ENCODE data around the gene ZBED2. TPM values are rescaled to one million over a fixed set of nuclear protein-coding genes. Genes with fewer than 3 reads are reported as not detected.

Gene ZBED2
- total RNA-seq, 1 donor from 2014 or later = 8.2 TPM

DNA sequence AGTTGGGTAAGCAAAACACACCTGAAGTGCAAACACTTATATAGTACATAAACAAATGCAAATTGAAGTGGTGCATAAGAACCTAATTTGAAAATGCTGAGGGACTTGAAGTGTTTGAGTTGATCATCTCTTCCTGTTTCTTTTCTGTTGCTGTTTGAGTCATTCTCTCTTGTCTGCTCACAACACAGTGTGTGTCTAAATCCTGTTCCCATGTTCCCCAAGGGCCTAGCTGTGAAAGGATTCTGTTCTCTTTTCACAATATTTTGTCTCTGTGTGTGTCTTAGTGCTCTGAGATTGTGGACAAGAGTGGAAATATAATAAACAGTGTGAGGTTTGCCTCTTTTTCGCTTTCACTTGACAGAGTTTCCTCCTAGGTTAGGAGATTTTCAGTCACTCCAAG is 47.1 kb downstream of the ZBED2 start:
- DNase-seq (ENCODE audit: low read depth) = peak; percentile 67
- Histone ChIP-seq H3K36me3 (ENCODE audit: control insufficient read depth, insufficient read depth, low read length) (no peaks in the 10 kb centered on the region), H3K4me3 (ENCODE audit: low read depth, low read length) (no peak overlapping the region), H3K27me3 (ENCODE audit: control insufficient read depth, insufficient read depth, low read length) (no peaks in the 10 kb centered on the region)
- no peak for FAIRE-seq
- TF ChIP-seq, protein P1, sequence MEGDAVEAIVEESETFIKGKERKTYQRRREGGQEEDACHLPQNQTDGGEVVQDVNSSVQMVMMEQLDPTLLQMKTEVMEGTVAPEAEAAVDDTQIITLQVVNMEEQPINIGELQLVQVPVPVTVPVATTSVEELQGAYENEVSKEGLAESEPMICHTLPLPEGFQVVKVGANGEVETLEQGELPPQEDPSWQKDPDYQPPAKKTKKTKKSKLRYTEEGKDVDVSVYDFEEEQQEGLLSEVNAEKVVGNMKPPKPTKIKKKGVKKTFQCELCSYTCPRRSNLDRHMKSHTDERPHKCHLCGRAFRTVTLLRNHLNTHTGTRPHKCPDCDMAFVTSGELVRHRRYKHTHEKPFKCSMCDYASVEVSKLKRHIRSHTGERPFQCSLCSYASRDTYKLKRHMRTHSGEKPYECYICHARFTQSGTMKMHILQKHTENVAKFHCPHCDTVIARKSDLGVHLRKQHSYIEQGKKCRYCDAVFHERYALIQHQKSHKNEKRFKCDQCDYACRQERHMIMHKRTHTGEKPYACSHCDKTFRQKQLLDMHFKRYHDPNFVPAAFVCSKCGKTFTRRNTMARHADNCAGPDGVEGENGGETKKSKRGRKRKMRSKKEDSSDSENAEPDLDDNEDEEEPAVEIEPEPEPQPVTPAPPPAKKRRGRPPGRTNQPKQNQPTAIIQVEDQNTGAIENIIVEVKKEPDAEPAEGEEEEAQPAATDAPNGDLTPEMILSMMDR (IDR thresholded peaks at IDR 0.05; ENCODE audit: insufficient read depth, low read length, severe bottlenecking) = no peak

DNA sequence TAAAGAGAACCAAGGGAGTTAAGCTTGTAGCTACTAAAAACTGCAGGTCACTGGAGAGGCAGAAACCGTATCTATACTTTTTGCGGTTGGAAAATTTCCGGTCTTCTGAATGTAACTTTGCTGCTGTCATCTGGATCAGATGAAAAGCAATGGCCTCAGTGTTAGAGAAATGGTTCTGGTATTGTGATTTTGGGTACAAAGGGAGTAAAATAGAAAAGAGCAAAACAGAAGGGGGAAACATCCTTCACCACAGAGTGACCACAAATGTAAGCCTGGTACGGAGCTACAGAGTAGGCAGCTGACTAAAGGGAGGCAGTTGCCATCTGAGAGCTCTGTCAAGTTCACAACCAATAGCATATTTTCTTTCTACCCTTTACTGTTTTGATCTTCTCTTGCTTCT is 47.5 kb downstream of the ZBED2 start:
- TF ChIP-seq, protein P1 (IDR thresholded peaks at IDR 0.05; ENCODE audit: insufficient read depth, low read length, severe bottlenecking) = no peak
- no peak for FAIRE-seq
- Histone ChIP-seq H3K36me3 (ENCODE audit: control insufficient read depth, insufficient read depth, low read length) (no peaks in the 10 kb centered on the region), H3K27me3 (ENCODE audit: control insufficient read depth, insufficient read depth, low read length) (no peaks in the 10 kb centered on the region), H3K4me3 (ENCODE audit: low read depth, low read length) (no peak overlapping the region)
- DNase-seq (ENCODE audit: low read depth) = no peak

DNA sequence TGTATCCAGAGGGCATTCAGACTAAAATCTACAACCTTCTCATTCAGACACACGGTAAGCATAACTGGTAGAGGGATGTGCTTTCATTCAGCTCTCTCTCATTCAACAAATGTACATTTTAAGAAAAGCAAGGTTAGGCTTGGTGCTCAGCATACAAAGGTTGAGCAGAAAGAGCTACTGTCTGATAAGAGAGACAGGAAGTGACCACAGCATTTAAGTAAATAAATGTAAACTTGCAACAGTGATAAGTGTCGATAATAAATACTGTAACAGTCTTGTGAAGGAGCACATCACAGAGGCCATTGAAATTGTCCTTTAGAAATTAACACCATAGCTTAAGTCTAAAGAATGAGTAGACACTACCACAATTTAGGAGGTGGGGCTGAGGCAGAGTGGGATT is 49.8 kb downstream of the ZBED2 start:
- FAIRE-seq (peak; percentile 66), DNase-seq (ENCODE audit: low read depth) (no peak)
- Histone ChIP-seq H3K4me3 (ENCODE audit: low read depth, low read length) (no peak overlapping the region), H3K36me3 (ENCODE audit: control insufficient read depth, insufficient read depth, low read length) (no peaks in the 10 kb centered on the region), H3K27me3 (ENCODE audit: control insufficient read depth, insufficient read depth, low read length) (no peaks in the 10 kb centered on the region)
- TF ChIP-seq, protein P1 (IDR thresholded peaks at IDR 0.05; ENCODE audit: insufficient read depth, low read length, severe bottlenecking) = no peak

Other genes with a start within 250 kb of the ZBED2 start
- gene CD96, start 53.1 kb downstream of the ZBED2 start, total RNA-seq = not detected in 2 replicates
- gene PLCXD2, start 79.3 kb upstream of the ZBED2 start, total RNA-seq = 12.1 and 30.5 TPM in 2 replicates

Measured in bronchial epithelial cell (primary cell).